ENCODE data around the gene KRT81.

- no peak for TF ChIP-seq POLR2AphosphoS5 (IDR thresholded peaks at IDR 0.05)
- TF ChIP-seq POLR2A (IDR thresholded peaks at IDR 0.05): no peak
- TF ChIP-seq CTCF (IDR thresholded peaks at IDR 0.05): no peak
- TF ChIP-seq EP300 (IDR thresholded peaks at IDR 0.05): no peak
Observed at GRCh38 chr12:52318241-52318990, 27.1 kb upstream of the KRT81 start.

Data from gastroesophageal sphincter (tissue), 3 donors.